GM18907 (cell line): ENCODE measurements around the gene PDSS2.
A peak's percentile ranks its signal among the peaks of the same experiment; 100 is the strongest.
"Not testable (repeated sequence)": the region's sequence is repeated elsewhere in the genome, so short reads cannot be mapped to it uniquely, and the experiment has no call there.

Experiments used
- ATAC-seq: cut with Tn5 transposase; IDR thresholded peaks from one replicate; pipeline ENCODE4 v1.9.1; 2021; ENCODE audit warnings: mild to moderate bottlenecking, moderate library complexity; ENCODE audit not compliant: unreplicated experiment

PDSS2 gene

GRCh38 chr6:107369493-107369892 lies 89.9 kb downstream of the PDSS2 start:
- no peak for ATAC-seq

GRCh38 chr6:107368471-107368870 lies 90.9 kb downstream of the PDSS2 start:
- ATAC-seq, result no peak

DNA sequence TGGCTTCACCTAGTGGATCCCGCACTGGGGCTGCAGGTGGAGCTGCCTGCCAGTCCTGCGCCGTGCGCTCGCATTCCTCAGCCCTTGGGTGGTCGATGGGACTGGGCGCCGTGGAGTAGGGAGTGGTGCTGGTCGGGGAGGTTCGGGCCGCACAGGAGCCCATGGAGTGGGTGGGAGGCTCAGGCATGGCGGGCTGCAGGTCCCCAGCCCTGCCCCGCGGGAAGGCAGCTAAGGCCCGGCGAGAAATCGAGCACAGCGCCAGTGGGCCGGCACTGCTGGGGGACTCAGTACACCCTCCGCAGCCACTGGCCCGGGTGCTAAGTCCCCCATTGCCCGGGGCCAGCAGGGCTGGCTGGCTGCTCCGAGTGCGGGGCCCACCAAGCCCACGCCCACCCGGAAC lies 95.2 kb downstream of the PDSS2 start:
- ATAC-seq, result not testable (repeated sequence)

GRCh38 chr6:107361753-107362604 lies 97.4 kb downstream of the PDSS2 start:
- ATAC-seq, result no peak

GRCh38 chr6:107360476-107360875 lies 98.9 kb downstream of the PDSS2 start:
- no peak for ATAC-seq

DNA sequence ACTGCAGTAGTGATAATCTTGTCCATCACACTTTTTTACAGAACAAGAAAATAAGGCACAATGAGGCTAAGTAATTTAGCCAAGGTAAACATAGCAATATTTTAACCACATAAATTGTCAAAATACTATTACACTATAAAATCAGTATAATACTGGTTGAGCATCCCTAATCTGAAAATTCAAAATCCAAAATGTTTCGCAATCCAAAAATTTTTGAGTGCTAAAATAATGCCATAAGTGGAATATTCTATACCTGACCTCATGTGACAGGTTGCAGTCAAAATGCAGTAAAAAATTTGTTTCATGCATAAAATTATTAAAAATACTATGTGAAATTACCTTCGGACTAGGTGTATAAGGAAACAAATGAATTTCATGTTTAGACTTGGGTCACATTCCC lies 101.5 kb downstream of the PDSS2 start:
- ATAC-seq, result no peak

- ATAC-seq, result no peak
These were observed 102.3 kb downstream of the PDSS2 start for GRCh38 chr6:107357031-107357430.

DNA sequence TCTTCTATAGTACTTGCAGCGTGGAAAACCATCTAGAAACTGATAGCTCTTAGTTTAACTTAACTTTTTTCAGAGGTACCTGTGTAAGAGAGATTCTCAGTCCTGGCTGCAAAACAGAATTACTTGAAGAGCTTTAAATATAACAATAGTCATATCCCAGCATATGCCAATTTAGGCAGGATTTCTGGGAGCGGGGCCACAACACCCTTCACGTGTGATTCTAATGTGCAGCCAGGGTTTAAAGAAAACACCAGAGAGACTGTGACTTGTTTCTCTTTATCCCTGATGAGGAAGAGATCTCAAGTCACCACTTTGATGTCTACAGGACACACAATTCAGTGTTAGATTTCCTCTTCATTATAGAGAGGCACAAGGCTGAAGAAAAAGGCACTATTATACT lies 103.7 kb downstream of the PDSS2 start:
- no peak for ATAC-seq

- no peak for ATAC-seq
These were observed 104.9 kb downstream of the PDSS2 start for GRCh38 chr6:107354451-107354850.

DNA sequence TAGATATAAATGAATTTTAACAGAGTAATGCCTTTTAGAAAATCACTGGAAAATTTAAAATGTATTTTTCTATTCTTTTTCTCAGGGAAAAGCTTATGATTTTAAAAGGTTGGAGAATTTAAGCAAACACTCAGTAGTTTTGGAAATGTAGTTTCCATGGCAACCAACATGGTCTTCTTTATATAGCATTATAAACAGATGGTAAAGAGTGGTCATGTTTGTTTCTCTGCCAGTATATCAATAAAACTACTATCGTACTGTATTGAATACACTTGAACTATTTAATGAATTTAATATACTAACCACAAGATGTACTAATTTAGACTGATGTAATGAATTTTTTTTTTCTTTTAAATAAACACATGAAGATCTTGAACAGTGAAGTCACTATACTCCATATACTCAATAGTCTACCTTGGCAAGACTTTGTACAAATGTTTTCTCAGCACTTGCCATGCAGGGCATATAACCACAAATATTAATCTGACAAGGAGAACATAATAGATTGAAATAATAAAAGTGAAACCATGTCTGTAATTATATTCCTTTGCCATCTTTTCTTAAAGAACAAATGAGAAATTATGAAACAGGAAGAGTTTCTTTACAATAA lies 105.5 kb downstream of the PDSS2 start:
- no peak for ATAC-seq

GRCh38 chr6:107348224-107348623 lies 111.1 kb downstream of the PDSS2 start:
- ATAC-seq, result no peak

DNA sequence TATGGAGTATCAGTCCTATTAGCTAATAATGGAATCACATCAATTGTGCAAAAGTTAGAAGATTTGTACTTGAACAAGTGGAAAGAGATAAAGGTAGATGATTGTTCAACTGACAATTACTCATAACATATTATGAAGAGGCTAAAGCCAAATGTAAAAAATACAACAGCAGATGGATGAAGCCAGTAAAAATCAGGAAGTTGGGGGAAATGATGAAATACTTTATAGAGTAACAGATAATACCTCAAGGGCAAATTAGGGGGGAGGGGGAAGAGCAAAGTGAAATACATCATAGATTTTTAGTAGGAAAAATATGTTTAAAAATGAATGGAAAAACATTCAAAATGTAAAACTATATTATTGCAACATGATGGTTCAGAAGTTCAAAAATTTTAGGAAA lies 114.0 kb downstream of the PDSS2 start:
- no peak for ATAC-seq

DNA sequence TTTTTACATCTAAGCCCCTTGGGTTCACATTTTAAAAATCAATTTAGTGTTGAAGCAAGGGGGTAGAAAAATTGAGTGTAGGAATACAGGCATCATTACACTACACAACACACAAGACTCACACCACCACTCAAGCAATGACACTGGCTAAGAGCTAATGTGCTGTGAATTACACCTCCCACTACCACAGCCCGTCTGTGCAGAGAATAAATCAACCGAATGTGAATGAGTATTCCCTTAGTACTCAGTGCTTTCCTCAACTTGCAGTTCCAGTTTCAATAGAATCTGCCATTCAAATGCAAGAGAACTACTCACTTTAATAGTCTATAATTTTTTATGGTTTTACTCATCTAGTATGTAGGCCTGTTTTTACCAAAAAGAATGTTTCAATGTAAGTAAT lies 114.4 kb downstream of the PDSS2 start:
- ATAC-seq, result no peak

GRCh38 chr6:107344383-107344782 lies 115.0 kb downstream of the PDSS2 start:
- ATAC-seq, result no peak

GRCh38 chr6:107342144-107342543 lies 117.2 kb downstream of the PDSS2 start:
- no peak for ATAC-seq

DNA sequence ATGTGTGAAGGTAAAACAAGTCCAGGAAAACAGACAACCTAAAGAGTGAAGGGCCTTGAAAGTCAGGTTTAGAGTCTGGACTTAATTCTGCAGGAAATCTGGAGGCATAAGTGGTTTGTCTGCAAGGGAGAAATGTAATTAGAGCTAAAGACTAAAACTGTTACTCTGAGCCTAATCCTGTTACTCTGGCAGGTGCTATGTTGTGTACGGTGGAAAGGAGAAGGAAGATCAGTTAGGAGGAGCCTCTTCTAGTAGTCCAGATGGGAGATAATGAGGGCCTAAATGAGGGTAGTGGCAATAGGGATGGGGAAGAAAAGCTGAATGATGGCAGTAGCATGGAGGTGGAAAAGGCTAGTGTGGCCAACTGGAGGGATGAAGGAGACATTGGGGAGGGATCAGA lies 118.5 kb downstream of the PDSS2 start:
- no peak for ATAC-seq

- ATAC-seq, result no peak
These were observed 122.1 kb downstream of the PDSS2 start for GRCh38 chr6:107337191-107337741.

GRCh38 chr6:107334026-107334425 lies 125.3 kb downstream of the PDSS2 start:
- no peak for ATAC-seq

- ATAC-seq, result no peak
These were observed 125.9 kb downstream of the PDSS2 start for GRCh38 chr6:107333491-107333890.

- no peak for ATAC-seq
These were observed 127.7 kb downstream of the PDSS2 start for GRCh38 chr6:107331409-107332386.

- ATAC-seq, result peak; percentile 98
These were observed 129.2 kb downstream of the PDSS2 start for GRCh38 chr6:107330168-107330567.
